NCI-H1436 (cell line): ENCODE data around the gene GPX7.

Experiments
- DNase-seq: peaks from one replicate; lab custom pipeline; 2025; lab: John Stamatoyannopoulos, UW

GPX7 gene

GRCh38 chr1:52588027-52588426 lies 14.1 kb upstream of the GPX7 start:
- DNase-seq: no peak

GRCh38 chr1:52588535-52588934 lies 13.6 kb upstream of the GPX7 start:
- DNase-seq: no peak

GRCh38 chr1:52590266-52590665 lies 11.9 kb upstream of the GPX7 start:
- DNase-seq: no peak

GRCh38 chr1:52592637-52593323 lies 9.4 kb upstream of the GPX7 start:
- DNase-seq: no peak

GRCh38 chr1:52593495-52593894 lies 8.7 kb upstream of the GPX7 start:
- no peak for DNase-seq

GRCh38 chr1:52595061-52595460 lies 7.1 kb upstream of the GPX7 start:
- no peak for DNase-seq

- DNase-seq: no peak
These were observed 4.3 kb upstream of the GPX7 start for GRCh38 chr1:52597912-52598311.

- no peak for DNase-seq
These were observed 3.4 kb upstream of the GPX7 start for GRCh38 chr1:52598729-52599128.

GRCh38 chr1:52599236-52599635 lies 2.9 kb upstream of the GPX7 start:
- no peak for DNase-seq

GRCh38 chr1:52600533-52601179 lies 1.5 kb upstream of the GPX7 start:
- DNase-seq: no peak

- DNase-seq: no peak
These were observed 652 bp upstream of the GPX7 start for GRCh38 chr1:52601519-52601918.

- DNase-seq: no peak
These were observed 857 bp downstream of the GPX7 start for GRCh38 chr1:52602856-52603600.

- no peak for DNase-seq
These were observed 1.5 kb downstream of the GPX7 start for GRCh38 chr1:52603630-52604029.

- DNase-seq: no peak
These were observed 2.0 kb downstream of the GPX7 start for GRCh38 chr1:52604063-52604770.

- no peak for DNase-seq
These were observed 11.6 kb downstream of the GPX7 start for GRCh38 chr1:52613636-52614373.

GRCh38 chr1:52614671-52615070 lies 12.5 kb downstream of the GPX7 start:
- DNase-seq: no peak

- no peak for DNase-seq
These were observed 13.4 kb downstream of the GPX7 start for GRCh38 chr1:52615489-52616042.

GRCh38 chr1:52621950-52622349 lies 19.8 kb downstream of the GPX7 start:
- no peak for DNase-seq

GRCh38 chr1:52623812-52624211 lies 21.6 kb downstream of the GPX7 start:
- no peak for DNase-seq

- DNase-seq: no peak
These were observed 24.9 kb downstream of the GPX7 start for GRCh38 chr1:52627028-52627427.

- DNase-seq: no peak
These were observed 26.6 kb downstream of the GPX7 start for GRCh38 chr1:52628614-52629324.
